ENCODE measurements around the gene RFXANK.

GRCh38 chr19:19207637-19208572 is 15.8 kb downstream of the RFXANK start:
- no peak for TF ChIP-seq POLR2AphosphoS5 (IDR thresholded peaks at IDR 0.05; ENCODE audit: low read depth, low read length)
- no peak for TF ChIP-seq TAF1 (IDR thresholded peaks at IDR 0.05; ENCODE audit: borderline replicate concordance, insufficient read depth, low read length)
- no peak for TF ChIP-seq SIN3A (IDR thresholded peaks at IDR 0.05; ENCODE audit: borderline replicate concordance, insufficient read depth, low read length)
